Hepatocyte (in vitro differentiated cells): ENCODE results near the gene GUK1.

Experiments
- EZH2 ChIP-seq: fragments of 200-600 bp; sonication (generic); IDR thresholded peaks from 2 replicates; pipeline ENCODE4 v1.6.1; 2016; ENCODE audit warnings: antibody characterized with exemption, mild to moderate bottlenecking, borderline replicate concordance
- TF ChIP-seq, protein P1 (sequence below): fragments of 200-600 bp; sonication (generic); IDR thresholded peaks from 2 replicates; pipeline ENCODE4 v1.5.1; 2016; ENCODE audit warnings: antibody characterized with exemption, mild to moderate bottlenecking; ENCODE audit not compliant: poor library complexity

- TF ChIP-seq, protein P1, sequence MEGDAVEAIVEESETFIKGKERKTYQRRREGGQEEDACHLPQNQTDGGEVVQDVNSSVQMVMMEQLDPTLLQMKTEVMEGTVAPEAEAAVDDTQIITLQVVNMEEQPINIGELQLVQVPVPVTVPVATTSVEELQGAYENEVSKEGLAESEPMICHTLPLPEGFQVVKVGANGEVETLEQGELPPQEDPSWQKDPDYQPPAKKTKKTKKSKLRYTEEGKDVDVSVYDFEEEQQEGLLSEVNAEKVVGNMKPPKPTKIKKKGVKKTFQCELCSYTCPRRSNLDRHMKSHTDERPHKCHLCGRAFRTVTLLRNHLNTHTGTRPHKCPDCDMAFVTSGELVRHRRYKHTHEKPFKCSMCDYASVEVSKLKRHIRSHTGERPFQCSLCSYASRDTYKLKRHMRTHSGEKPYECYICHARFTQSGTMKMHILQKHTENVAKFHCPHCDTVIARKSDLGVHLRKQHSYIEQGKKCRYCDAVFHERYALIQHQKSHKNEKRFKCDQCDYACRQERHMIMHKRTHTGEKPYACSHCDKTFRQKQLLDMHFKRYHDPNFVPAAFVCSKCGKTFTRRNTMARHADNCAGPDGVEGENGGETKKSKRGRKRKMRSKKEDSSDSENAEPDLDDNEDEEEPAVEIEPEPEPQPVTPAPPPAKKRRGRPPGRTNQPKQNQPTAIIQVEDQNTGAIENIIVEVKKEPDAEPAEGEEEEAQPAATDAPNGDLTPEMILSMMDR, result no peak
- no peak for TF ChIP-seq EZH2
These were observed 12.2 kb downstream of the GUK1 start for GRCh38 chr1:228152097-228152917.
